NOMO-1 treated with DMSO at 0.1 percent for 48 hours (cell line): ENCODE results near the gene CATSPERE.
"Not testable (repeated sequence)": the region's sequence is repeated elsewhere in the genome, so short reads cannot be mapped to it uniquely, and the experiment has no call there.

Experiments used
- DNase-seq: peaks from one replicate; lab custom pipeline; 2025; ENCODE audit not compliant: unreplicated experiment; lab: John Stamatoyannopoulos, UW

Gene CATSPERE

DNA sequence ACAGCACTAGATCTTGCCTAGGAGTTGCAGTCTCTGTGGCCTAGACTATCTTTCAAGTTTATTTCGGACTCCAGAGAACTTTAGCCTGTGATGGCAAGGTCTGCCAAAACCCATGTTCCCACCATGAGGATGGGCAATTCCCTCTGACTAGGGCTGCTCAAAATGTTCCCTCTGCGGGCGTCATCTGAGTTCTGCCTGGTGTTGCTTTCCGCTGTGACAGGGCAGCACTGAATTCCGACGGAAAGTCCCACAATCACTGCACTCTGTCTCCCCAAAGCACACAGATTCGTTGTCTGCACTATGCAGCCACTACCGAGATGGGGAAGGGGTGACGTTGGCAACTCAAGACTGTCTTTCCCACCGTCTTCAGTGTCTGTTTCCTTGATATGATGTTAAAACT is 75.2 kb downstream of the CATSPERE start:
- no peak for DNase-seq

DNA sequence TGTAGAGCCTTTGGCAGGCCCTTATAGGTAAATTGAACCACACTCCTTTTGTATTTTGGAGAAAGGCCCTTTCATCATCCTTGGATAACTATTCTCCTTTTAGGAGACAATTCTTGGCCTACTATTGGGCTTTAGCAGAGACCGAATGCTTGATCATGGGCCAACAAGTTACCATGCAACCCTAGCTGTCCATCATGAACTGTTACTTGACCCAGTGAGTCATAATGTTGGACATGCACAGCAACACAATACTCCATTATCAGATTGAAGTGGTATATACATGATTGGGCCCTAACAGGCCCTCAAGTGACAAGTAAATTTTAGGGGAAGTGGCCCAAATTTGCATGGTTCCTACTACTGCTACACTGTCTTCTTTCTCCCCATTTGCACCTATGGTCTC is 84.4 kb downstream of the CATSPERE start:
- DNase-seq: no peak

DNA sequence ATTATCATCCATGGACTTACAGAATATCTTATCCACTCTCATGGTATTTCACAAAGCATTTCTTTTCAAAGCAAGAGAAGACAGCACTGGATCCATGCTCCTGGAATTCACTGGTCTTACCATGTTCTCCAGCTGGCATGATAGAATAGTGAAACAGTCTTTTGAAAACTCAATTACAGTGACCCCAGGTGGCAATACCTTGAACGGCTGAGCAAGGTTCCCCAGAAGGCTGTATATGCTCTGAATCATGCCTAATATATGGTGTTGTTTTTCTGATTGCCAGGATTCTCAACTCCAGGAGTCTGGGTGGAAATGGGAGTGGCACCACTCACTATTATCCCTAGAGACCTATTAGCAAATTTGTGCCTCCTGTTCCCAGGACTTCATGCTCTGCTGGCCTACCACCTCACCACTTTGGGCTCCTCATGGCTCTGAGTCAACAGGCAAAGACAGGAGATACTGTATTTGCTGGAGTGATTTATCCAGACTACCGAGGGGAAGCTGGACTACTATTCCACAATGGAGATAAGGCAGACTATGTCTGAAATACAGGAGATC is 87.6 kb downstream of the CATSPERE start:
- DNase-seq: no peak

DNA sequence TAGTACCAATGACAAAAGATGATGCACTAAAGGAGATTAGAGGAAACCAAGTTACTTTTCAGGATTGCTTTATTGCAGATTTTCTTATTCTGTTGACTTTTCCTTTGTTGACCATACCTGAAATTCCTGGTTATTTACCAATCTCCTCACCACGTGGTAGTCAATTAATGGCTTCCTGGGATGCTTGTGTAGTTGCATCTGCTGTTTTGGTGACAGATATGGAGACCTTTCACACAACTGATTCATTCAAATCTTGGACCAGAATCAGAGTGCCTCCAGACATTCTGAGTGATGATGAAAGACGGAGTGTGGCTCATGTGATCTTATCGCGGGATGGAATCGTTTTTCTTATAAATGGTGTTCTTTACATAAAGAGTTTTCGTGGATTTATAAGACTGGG is 91.3 kb downstream of the CATSPERE start:
- DNase-seq: no peak

DNA sequence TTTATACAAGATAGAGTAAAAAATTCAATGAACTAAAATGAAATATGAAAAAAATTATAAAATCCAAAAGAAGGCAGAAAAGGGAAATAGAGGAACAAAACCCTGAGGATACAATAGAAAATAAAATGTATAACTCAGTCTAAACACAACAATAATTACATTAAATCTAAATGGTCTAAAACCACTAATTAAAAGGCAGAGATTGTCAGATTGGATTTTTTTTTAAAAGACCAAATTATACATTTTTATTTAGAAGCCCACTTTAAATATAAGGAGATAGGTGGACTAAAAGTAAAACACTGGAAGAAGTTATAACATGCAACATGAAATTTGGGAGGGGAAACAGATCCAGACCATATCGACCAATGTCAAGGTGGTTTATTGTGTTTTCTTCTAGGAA is 95.2 kb downstream of the CATSPERE start:
- no peak for DNase-seq

DNA sequence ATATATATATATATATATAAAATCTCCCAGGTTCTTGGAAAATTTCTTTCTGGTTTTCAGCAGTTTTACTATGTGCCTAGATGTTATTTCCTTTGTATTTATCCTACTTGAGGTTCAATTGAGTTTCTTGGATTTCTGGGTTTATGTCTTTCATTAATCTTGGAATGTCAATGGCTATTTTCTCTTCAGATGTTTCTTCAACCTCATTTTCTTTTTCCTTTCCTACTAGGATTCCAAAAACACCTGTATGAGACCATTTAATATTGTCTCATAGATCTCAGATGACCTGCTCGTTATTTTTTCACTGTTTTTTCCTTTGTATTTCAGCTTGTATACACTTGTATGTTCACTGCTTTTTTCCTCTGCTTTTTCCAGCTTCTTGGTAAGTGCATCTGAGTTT is 96.5 kb downstream of the CATSPERE start:
- no peak for DNase-seq

DNA sequence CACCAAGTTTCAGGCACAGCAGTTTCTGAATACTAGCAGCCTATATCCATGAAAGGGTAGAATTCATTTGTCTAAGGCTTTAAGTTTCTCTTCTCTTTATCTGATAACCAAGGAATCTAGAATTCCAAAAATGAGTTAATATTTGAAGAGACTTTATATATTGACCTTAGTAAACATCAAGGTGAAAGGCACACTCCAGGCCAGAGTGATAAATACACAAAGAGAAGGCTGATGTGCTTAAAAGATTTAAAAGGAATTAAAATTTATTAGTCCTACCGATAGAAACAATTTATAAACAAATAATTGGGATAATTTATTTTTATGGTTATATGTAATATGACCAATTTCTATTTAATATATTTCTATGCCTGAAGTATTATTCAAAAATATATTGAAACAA is 98.5 kb downstream of the CATSPERE start:
- no peak for DNase-seq

DNA sequence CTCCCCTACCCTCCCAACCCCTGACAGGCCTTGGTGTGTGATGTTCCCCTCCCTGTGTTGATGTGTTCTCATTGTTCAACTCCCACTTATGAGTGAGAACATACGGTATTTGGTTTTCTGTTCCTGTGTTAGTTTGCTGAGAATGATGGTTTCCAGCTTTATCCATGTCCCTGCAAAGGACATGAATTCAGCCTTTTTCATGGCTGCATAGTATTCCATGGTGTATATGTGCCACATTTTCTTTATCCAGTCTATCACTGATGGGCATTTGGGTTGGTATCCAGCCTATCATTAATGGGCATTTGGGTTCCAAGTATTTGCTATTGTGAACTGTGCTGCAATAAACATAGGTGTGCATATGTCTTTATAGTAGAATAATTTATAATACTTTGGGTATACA is 101.8 kb downstream of the CATSPERE start:
- not testable (repeated sequence) for DNase-seq

DNA sequence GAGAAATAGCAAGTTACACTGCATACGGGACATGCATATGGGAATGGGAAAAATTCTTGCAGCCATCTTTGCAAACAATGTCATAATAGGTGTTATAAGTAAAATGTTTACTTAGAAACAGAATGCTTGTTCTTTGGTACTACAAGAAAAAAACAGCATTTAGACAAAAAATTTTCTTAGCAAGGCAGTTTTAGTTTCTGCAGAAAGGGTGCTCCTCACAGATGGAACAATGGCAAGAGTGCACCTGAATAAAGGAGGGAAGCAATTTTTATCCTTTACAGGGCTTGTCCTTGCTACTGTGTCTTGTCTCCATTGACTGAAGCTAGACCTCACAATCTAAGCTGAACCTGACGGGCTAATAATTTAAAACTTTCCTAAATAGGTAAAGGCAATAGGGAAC is 112.7 kb downstream of the CATSPERE start:
- DNase-seq: no peak

DNA sequence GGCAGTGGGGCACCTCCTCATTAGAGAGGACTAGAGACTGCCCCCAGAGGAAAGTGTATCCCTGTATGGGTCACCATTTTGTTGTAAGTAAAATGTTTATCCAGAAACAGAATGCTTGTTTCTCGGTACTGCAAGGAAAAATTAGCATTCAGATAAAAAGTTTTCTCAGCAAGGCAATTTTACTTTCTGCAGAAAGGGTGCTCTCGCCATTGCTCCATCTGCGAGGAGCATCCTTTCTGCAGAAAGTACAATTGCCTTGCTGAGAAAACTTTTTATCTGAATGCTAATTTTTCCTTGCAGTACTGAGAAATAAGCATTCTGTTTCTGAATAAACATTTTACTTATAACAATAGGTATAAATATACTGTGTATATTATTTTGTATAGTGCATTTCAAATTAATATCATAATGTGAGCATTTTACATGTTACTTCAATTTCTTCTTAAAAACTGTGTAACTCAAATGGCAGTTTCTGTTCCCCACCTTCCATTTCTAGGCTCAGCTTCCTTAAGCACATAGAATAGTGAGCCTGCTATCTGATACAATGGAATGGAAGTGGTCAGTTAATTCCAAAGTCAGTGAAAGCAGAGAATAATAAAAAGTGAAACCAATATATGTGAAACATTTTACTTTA is 115.3 kb downstream of the CATSPERE start:
- DNase-seq: no peak

DNA sequence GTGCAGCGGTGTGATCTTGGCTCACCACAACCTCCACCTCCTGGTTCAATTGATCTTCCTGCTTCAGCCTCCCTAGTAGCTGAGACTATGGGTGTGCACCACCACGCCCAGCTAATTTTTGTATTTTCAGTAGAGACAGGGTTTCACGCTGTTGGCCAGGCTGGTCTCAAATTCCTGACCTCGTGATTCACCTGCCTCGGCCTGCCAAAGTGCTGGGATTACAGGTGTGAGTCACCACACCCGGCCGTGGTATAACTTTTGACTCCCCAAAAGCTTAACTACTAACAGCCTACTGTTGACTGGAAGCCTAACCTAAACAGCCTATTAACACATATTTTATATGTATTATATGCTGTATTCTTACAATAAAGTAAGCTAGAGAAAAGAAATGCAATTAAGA is 117.1 kb downstream of the CATSPERE start:
- DNase-seq: not testable (repeated sequence)

DNA sequence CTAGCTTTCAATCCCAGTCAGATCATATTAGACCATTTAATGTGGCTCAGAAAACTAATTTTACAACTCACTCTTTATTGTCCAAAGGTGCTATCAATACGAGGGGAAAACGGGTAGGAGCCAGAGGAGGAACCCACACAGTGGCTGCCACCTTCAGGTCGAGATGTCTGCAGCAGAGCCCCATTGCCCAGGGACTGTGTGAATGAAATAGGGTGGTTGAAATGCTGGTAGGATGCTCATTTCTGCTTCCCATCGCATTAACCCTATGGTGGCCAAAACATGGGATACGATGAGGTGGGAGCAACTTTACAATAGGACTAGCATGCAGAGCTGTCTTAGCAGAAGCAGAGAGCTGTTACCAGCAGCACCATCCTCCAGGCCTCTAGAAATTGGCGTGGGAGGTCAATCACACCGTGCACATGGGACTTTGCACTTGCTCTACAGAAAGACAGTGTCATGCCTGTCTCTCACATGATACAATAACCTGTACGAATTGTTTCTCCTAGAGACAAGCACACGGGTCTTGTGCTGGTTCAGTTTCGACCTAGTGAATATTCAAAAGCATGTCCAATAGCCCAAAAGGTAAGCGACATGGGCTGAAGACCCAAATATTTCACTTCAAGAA is 122.4 kb downstream of the CATSPERE start:
- DNase-seq: no peak

DNA sequence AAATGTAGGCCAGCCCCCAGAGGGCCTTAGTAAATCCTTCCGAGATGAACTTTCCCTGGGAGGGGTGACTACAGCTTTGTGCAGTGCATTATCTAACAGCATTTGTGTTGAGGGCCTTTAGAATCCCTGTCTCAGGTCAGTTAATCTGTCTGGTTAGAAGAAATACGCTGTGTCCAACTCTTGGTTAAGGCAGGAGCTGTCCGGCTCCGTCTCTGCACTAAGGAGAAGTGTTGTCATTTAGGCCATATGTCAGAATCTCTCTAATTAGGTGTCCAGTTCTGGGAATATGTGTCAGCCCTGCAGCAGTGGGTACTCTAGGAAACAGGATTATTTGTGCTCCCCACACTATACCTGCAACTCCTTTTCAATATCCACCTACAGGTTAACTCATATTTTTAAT is 124.8 kb downstream of the CATSPERE start:
- DNase-seq: no peak

DNA sequence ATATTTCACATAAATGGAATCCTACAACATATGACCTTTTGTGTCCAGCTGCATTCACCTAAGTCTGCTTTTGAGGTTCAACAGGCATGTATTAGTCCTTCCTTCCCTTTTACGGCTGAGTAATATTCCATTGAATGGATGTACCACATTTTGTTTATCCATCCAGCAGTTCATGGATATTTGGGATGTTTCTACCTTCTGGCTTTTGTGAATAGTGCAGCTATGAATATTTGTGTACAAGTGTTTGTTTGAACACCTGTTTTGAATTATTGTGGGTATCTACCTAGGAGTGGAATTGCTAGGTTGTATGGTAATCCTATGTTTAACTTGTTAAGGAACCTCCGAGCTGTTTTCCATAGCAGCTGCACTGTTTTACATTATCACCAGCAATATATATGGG is 129.6 kb downstream of the CATSPERE start:
- no peak for DNase-seq

DNA sequence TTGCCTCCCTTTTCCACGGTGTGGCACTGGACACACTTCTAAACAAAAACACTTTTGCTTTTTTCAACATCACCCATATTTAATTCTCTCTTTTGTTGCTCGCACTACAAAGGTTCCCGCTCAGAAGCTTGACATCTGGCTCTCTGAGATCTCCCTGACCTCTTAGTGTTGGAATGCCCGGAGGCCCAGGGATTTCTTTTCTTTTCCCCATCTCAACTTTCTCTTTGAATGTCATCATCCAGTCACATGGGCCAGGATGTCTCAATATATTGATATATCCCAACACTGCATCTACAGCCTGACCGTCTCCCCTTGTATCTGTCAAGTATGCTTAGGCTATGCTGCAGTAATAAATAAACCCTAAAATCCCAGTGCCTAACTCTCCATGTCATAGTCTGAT is 137.5 kb downstream of the CATSPERE start:
- DNase-seq: no peak

DNA sequence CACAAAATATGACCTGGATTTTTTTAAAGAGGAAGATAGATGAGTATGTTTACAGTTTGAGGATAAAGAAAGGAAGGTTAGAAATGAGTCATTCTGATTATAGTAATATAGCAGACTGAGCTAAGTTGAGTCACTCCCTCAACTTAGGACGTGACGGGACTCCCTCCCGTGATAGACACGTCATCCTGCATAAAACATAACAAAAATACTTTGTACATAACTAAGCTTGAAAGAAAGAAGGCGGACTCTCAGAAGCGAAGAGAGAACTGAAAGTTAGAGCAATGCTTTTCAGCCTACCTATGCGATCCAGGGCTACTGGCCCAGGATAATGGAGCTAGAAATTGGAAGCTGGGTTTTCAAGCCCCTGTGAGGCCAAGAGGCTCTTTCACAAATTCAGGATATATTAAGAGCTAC is 138.9 kb downstream of the CATSPERE start:
- peak; percentile 86 for DNase-seq

DNA sequence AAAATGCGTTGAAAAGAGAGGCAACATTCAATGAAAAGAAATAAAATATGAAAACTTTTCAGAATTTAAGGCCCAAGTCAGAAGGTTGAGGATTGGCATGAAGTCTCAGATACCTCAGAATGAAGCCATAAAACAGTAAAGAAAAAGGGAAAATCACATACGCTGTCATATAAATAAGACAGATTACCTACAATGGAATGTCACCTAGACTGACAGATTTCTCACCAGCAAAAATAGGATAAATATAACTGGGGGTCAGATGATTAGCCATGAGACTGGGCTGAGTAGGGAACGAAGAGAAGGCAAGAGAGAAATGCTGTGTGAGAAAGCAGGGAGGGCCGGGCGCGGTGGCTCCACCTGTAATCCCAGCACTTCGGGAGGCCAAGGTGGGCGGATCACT is 140.3 kb downstream of the CATSPERE start:
- no peak for DNase-seq

DNA sequence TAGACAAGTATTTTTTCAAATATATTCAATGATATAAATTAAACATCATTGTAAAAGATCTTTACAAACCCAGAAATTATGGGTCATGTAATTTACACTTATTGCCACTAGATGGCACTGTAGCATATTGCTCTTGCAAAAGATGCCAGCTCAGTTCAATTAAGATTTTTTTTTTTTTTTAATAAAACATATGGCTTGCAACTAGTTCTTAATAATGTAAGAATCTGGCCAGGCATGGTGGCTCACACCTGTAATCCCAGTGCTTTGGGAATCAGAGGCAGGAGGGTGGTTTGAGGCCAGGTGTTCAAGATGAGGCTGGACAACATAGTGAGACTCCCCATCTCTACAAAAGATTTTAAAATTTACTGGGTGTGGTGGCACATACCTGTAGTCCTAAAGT is 142.4 kb downstream of the CATSPERE start:
- DNase-seq: peak; percentile 43

DNA sequence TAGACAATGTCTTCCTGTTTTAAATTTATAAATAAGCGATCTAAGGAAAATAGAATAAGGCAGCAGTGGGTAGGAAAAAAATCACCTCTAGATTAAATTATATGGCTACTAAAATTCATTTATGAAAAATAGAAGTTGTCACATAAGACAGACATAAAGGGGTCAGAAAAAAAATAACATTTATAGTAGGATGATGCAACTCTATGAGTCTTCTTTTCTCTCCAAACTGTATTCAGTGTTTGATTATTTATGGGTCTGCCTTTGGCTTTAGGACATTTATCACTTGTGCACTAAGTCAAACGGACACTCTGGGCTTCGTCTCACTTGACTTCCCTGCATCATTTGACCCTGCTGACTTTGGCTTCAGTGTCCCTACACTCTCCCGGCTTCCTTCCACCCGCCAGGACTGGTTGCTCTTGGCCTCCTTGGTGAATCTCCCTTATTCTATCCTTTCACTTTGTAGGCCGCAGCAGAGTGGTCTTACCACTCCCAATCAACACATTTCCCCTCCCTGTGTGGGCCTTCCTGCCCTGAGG is 144.8 kb downstream of the CATSPERE start:
- no peak for DNase-seq

DNA sequence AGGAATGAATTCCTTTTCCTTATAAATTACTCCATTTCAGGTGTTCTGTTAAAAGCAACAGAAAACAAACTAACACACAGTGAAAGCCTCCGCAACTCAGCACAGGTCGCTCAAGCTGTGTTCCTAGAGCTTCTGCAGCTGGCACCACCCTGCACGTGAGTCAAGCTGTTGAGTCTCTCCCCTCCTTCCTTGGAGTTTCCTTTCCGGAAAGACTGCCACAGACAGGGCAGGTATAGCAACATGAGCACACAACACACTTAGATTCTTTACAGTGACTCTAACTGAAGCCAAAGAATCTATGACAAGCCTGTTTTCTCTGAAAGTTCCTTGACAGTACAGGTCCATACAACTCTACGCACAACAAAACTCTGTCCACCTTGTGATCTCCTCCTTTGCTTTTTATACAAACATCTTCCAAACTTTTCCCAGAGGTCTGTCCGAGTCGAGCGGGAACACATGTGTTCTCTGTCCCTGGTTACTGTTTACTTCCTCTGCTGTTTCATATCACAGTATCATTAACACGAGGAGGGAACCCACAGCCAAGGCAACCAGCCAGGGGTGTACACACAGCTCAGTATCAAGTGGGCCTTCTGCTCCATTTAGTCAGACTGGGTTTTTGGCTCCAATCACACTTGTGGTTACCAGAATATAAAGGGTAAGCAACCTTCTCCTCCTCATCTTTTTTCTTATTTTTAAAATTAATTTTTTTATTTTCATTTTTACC is 153.2 kb downstream of the CATSPERE start:
- DNase-seq: no peak

DNA sequence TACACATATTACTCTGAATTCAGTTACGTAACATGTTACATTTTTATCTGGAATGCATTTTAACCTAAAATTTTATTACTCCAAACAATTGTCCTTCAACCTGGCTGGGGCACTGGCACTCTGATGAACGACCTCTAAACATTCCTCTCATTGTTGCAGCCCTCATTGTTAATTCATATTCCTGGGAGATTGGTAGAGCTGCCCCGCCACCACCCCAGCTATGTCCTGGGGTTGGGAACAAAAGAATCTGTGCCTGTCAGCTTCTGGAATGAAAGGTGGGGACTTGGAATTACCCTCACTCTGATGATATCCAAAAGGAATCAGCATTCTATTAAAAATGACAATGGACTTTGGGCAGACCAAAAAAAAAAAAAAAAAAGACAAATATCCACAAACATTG is 153.8 kb downstream of the CATSPERE start:
- DNase-seq: no peak

DNA sequence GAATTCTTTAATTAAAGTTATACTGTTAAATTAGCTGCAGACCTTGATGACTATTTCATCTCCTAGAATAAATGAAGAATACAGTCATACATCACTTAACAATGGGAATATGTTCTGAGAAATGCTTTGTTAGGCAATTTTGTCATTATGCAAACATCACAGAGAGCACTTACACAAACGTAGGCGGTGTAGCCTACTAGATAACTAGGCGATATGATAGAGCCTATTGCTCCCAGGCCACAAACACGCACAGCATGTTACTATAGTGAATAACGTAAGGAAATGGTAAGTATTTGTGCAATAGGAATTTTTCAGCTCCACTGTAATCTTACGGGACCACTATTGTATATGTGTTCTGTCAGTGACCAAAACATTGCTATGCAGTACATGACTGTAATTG is 154.2 kb downstream of the CATSPERE start:
- DNase-seq: no peak
